ENCODE measurements around the gene MRPS2. TPM values are rescaled to one million over a fixed set of nuclear protein-coding genes. Genes with fewer than 3 reads are reported as not detected.
"Not testable (repeated sequence)": the region's sequence is repeated elsewhere in the genome, so short reads cannot be mapped to it uniquely, and the experiment has no call there.

MRPS2 gene
- total RNA-seq, 1 experiment from 2014 or later: 81.0 TPM

DNA sequence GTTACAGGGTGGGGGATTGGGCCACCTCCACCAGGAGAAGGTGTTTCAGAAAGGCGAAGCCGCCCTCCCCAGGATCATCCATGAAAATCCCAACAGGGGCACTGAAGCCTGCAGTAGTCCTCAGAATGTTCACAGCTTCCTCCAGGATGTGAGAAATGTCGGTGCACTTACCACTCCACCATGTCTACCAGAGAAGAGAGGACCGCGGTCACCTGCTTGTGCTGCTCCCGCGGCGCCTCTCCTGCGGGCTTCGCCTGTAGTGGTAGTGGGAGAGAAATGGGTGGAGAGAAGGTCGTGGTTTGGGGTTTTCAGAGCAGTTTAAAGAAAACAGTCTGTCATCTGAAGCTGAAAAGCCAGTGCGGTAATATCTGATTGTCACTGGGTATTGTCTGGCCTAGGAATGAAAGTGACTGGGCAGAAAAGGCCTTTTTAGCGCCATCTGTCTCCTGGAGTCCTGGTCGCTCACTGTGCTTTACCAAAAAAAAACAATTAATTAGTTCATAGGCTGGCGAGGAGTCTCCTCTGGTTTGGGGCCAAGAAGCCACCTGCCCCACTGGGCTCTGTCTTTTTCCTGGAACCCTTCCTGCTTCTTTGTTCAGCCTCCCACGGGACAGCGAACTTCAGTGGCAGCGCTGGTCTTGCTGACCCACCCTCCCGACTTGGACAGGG lies 43.9 kb upstream of the MRPS2 start:
- H3K18ac ChIP-seq (ENCODE audit: insufficient read length, low read depth, low read length): no peak overlapping the region
- H4K5ac ChIP-seq (ENCODE audit: insufficient read length, low read depth, low read length): no peak overlapping the region
- no peaks in the 10 kb centered on the region for H4K20me1 ChIP-seq (ENCODE audit: control insufficient read depth, insufficient read depth, insufficient read length)
- no peaks in the 10 kb centered on the region for H3K23me2 ChIP-seq (ENCODE audit: insufficient read length, low read depth, low read length, poor library complexity, severe bottlenecking)
- no peak overlapping the region for H3K14ac ChIP-seq (ENCODE audit: insufficient read depth, low read length)
- no peak overlapping the region for H3K4me2 ChIP-seq (ENCODE audit: insufficient read depth, insufficient read length, low read length)
- H3K36me3 Mint-ChIP-seq (ENCODE audit: insufficient read depth in 1 of 3, low read depth in 3 of 3): no peaks in the 10 kb centered on the region; a peak in 1 of 7 replicates
- H2BK20ac ChIP-seq (ENCODE audit: low read depth, low read length, poor library complexity, severe bottlenecking): no peak overlapping the region
- no peak overlapping the region for H3K23ac ChIP-seq (ENCODE audit: insufficient read length, low read depth, low read length)
- no peak overlapping the region for H3K56ac ChIP-seq (ENCODE audit: insufficient read length, low read depth, low read length)
- no peak overlapping the region for H3K27ac ChIP-seq (ENCODE audit: insufficient read length, low read depth, low read length)
- H4K8ac ChIP-seq (replicated peaks; ENCODE audit: insufficient read length, low read depth, low read length): no peak overlapping the region
- TF ChIP-seq, protein P1, sequence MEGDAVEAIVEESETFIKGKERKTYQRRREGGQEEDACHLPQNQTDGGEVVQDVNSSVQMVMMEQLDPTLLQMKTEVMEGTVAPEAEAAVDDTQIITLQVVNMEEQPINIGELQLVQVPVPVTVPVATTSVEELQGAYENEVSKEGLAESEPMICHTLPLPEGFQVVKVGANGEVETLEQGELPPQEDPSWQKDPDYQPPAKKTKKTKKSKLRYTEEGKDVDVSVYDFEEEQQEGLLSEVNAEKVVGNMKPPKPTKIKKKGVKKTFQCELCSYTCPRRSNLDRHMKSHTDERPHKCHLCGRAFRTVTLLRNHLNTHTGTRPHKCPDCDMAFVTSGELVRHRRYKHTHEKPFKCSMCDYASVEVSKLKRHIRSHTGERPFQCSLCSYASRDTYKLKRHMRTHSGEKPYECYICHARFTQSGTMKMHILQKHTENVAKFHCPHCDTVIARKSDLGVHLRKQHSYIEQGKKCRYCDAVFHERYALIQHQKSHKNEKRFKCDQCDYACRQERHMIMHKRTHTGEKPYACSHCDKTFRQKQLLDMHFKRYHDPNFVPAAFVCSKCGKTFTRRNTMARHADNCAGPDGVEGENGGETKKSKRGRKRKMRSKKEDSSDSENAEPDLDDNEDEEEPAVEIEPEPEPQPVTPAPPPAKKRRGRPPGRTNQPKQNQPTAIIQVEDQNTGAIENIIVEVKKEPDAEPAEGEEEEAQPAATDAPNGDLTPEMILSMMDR (conservative IDR thresholded peaks at IDR 0.05): no peak
- H3K79me2 ChIP-seq (ENCODE audit: insufficient read depth, low read length): no peaks in the 10 kb centered on the region; the same call in 1 of the 2 replicates
- no peak for DNase-seq
- H4K91ac ChIP-seq (ENCODE audit: insufficient read length, low read depth, low read length): no peak overlapping the region
- no peak overlapping the region for H2BK15ac ChIP-seq (ENCODE audit: low read depth, low read length)
- H3K79me1 ChIP-seq (ENCODE audit: insufficient read depth, low read depth, low read length, poor library complexity, severe bottlenecking): no peaks in the 10 kb centered on the region
- no peak overlapping the region for H3K27ac Mint-ChIP-seq
- 0 out of 4 replicates have a peak, but pooled peaks cover 0 to 6% of the 10 kb centered on the region in 2 experiments for H3K4me1 Mint-ChIP-seq
- peaks cover 4% of the 10 kb centered on the region for H3K27me3 Mint-ChIP-seq (ENCODE audit: low read depth)
- H2BK5ac ChIP-seq (ENCODE audit: insufficient read length, low read length): no peak overlapping the region
- no peak overlapping the region for H3K4ac ChIP-seq (ENCODE audit: low read depth, low read length)
- no peak overlapping the region for H3K9ac ChIP-seq (ENCODE audit: extremely low read depth, insufficient read length, low read length)
- H2AK5ac ChIP-seq (ENCODE audit: insufficient read length, low read length): no peak overlapping the region
- H3K27me3 ChIP-seq (ENCODE audit: insufficient read depth, low read length): no peaks in the 10 kb centered on the region
- no peak overlapping the region for H3T11ph ChIP-seq (ENCODE audit: low read length)
- H3K9me3 ChIP-seq (ENCODE audit: control insufficient read depth, low read depth, low read length): no peaks in the 10 kb centered on the region
- H3K4me3 Mint-ChIP-seq: no peak overlapping the region
- H2BK12ac ChIP-seq (ENCODE audit: insufficient read length, low read depth, low read length): no peak overlapping the region
- peaks cover 3 to 8% of the 10 kb centered on the region in 2 experiments; a peak in 3 of 5 replicates for H3K9me3 Mint-ChIP-seq
- H2AFZ ChIP-seq (ENCODE audit: low read length): no peak overlapping the region
- H3K4me1 ChIP-seq (ENCODE audit: insufficient read depth, low read length): no peaks in the 10 kb centered on the region
- no CpG with 5 or more reads among the region's 19 CpGs for WGBS (ENCODE audit: extremely low coverage, insufficient read length, low lambda C conversion rate)
- no peak overlapping the region for H2BK120ac ChIP-seq (ENCODE audit: low read depth, low read length, poor library complexity, severe bottlenecking)

DNA sequence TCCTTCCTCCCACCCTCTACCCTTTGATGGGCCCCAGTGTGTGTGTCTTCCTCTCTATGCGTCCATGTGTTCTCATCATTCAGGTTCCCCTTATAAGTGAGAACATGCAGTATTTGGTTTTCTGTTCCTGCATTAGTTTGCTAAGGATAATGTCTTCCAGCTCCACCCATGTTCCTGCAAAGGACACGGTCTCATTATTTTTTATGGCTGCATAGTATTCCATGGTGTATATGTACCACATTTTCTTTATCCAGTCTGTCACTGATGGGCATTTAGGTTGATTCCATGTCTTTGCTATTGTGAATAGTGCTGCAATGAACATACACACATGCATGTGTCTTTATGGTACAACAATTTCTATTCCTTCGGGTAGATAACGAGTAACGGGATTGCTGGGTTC lies 42.0 kb upstream of the MRPS2 start:
- H3K18ac ChIP-seq (ENCODE audit: insufficient read length, low read depth, low read length); H3K27ac ChIP-seq (ENCODE audit: insufficient read length, low read depth, low read length); H3K4me1 Mint-ChIP-seq; H3K79me2 ChIP-seq (ENCODE audit: insufficient read depth, low read length); H4K5ac ChIP-seq (ENCODE audit: insufficient read length, low read depth, low read length); H2BK15ac ChIP-seq (ENCODE audit: low read depth, low read length); H3K27me3 ChIP-seq (ENCODE audit: insufficient read depth, low read length); H3K4me3 Mint-ChIP-seq; H4K8ac ChIP-seq (replicated peaks; ENCODE audit: insufficient read length, low read depth, low read length); H2BK5ac ChIP-seq (ENCODE audit: insufficient read length, low read length); H3K79me1 ChIP-seq (ENCODE audit: insufficient read depth, low read depth, low read length, poor library complexity, severe bottlenecking); H2BK12ac ChIP-seq (ENCODE audit: insufficient read length, low read depth, low read length); H2BK120ac ChIP-seq (ENCODE audit: low read depth, low read length, poor library complexity, severe bottlenecking); H3T11ph ChIP-seq (ENCODE audit: low read length); H3K23ac ChIP-seq (ENCODE audit: insufficient read length, low read depth, low read length); H3K36me3 Mint-ChIP-seq (ENCODE audit: insufficient read depth in 1 of 3, low read depth in 3 of 3); H3K9ac ChIP-seq (ENCODE audit: extremely low read depth, insufficient read length, low read length); H3K14ac ChIP-seq (ENCODE audit: insufficient read depth, low read length); H4K20me1 ChIP-seq (ENCODE audit: control insufficient read depth, insufficient read depth, insufficient read length); H3K9me3 ChIP-seq (ENCODE audit: control insufficient read depth, low read depth, low read length); H2AK5ac ChIP-seq (ENCODE audit: insufficient read length, low read length); H4K91ac ChIP-seq (ENCODE audit: insufficient read length, low read depth, low read length); H2AFZ ChIP-seq (ENCODE audit: low read length); H3K27me3 Mint-ChIP-seq (ENCODE audit: low read depth); H2BK20ac ChIP-seq (ENCODE audit: low read depth, low read length, poor library complexity, severe bottlenecking); H3K4me1 ChIP-seq (ENCODE audit: insufficient read depth, low read length); H3K9me3 Mint-ChIP-seq; H3K4ac ChIP-seq (ENCODE audit: low read depth, low read length); H3K4me2 ChIP-seq (ENCODE audit: insufficient read depth, insufficient read length, low read length); H3K56ac ChIP-seq (ENCODE audit: insufficient read length, low read depth, low read length); H3K23me2 ChIP-seq (ENCODE audit: insufficient read length, low read depth, low read length, poor library complexity, severe bottlenecking); DNase-seq: not testable (repeated sequence)
- H3K27ac Mint-ChIP-seq: peak overlapping the region in 1 of 3 experiments; percentile 51; a peak in 1 of 7 replicates
- no CpG with 5 or more reads among the region's 5 CpGs for WGBS (ENCODE audit: extremely low coverage, insufficient read length, low lambda C conversion rate)

Data from H9 (cell line).